Neutrophil (primary cell): Measurements from ENCODE around the gene CHN2.

ENCODE experiments used
- H3K27ac ChIP-seq: fragments of 200-600 bp; sonication (generic); 2 replicates; pipeline ENCODE4 v1.5.1; 2016; ENCODE audit warnings: mild to moderate bottlenecking, moderate library complexity
- H3K27me3 ChIP-seq: fragments of 200-600 bp; sonication (generic); 2 replicates; pipeline ENCODE4 v1.6.0; 2016; ENCODE audit warnings: mild to moderate bottlenecking
- H3K36me3 ChIP-seq: fragments of 200-600 bp; sonication (generic); 2 replicates; pipeline ENCODE4 v1.5.1; 2017
- H3K4me1 ChIP-seq, 2 experiments: fragments of 200-600 bp in 1 of 2; sonication (generic) in 1 of 2; 1 replicate in 1 of 2; 2 replicates in 1 of 2; pipeline versions ENCODE4 v1.5.1 to v1.6.1; 2013 to 2016; ENCODE audit warnings: low read depth in 1 of 2, low read length in 1 of 2, mild to moderate bottlenecking in 1 of 2, moderate library complexity in 1 of 2; ENCODE audit not compliant: control insufficient read depth in 1 of 2, insufficient read depth in 1 of 2
- H3K4me3 ChIP-seq, 2 experiments: fragments of 200-600 bp in 1 of 2; sonication (generic) in 1 of 2; 1 replicate in 1 of 2; 2 replicates in 1 of 2; pipeline ENCODE4 v1.5.1; 2013 to 2016; ENCODE audit warnings: low read depth in 1 of 2, low read length in 1 of 2, mild to moderate bottlenecking in 1 of 2, moderate library complexity in 1 of 2
- H3K9me3 ChIP-seq: fragments of 200-600 bp; sonication (generic); 2 replicates; pipeline ENCODE4 v1.5.1; 2016
- CTCF ChIP-seq: fragments of 200-600 bp; sonication (generic); IDR thresholded peaks from 2 replicates; pipeline ENCODE4 v1.5.1; 2016; ENCODE audit warnings: antibody characterized with exemption

The CHN2 gene

GRCh38 chr7:29332875-29333855, 138.6 kb downstream of the CHN2 start:
- Histone ChIP-seq H3K4me3 (no peak overlapping the region), H3K27ac (no peak overlapping the region), H3K36me3 (no peaks in the 10 kb centered on the region), H3K9me3 (no peaks in the 10 kb centered on the region), H3K4me1 (peaks cover 17 to 30% of the 10 kb centered on the region in 2 experiments), H3K27me3 (no peaks in the 10 kb centered on the region)
- TF ChIP-seq CTCF, result no peak

GRCh38 chr7:29335188-29336083, 140.9 kb downstream of the CHN2 start:
- Histone ChIP-seq H3K4me1 (peaks cover 5 to 14% of the 10 kb centered on the region in 2 experiments), H3K4me3 (no peak overlapping the region), H3K9me3 (no peaks in the 10 kb centered on the region), H3K27me3 (no peaks in the 10 kb centered on the region), H3K27ac (no peak overlapping the region), H3K36me3 (no peaks in the 10 kb centered on the region)
- no peak for TF ChIP-seq CTCF

GRCh38 chr7:29337546-29338116, 143.1 kb downstream of the CHN2 start:
- TF ChIP-seq CTCF, result no peak
- Histone ChIP-seq H3K36me3 (no peaks in the 10 kb centered on the region), H3K4me3 (no peak overlapping the region), H3K9me3 (no peaks in the 10 kb centered on the region), H3K27me3 (no peaks in the 10 kb centered on the region), H3K27ac (no peak overlapping the region), H3K4me1 (peaks cover 5 to 14% of the 10 kb centered on the region in 2 experiments)

- H3K4me1 ChIP-seq, result peaks cover 5 to 14% of the 10 kb centered on the region in 2 experiments
- H3K36me3 ChIP-seq, result no peaks in the 10 kb centered on the region
- no peaks in the 10 kb centered on the region for H3K9me3 ChIP-seq
- no peak for TF ChIP-seq CTCF
- H3K27me3 ChIP-seq, result no peaks in the 10 kb centered on the region
- no peak overlapping the region for H3K27ac ChIP-seq
- no peak overlapping the region for H3K4me3 ChIP-seq
Measured at GRCh38 chr7:29340696-29341095, 146.1 kb downstream of the CHN2 start.

- H3K4me1 ChIP-seq, result peaks cover 5 to 14% of the 10 kb centered on the region in 2 experiments
- H3K27me3 ChIP-seq, result no peaks in the 10 kb centered on the region
- no peak overlapping the region for H3K4me3 ChIP-seq
- H3K36me3 ChIP-seq, result no peaks in the 10 kb centered on the region
- H3K27ac ChIP-seq, result no peak overlapping the region
- TF ChIP-seq CTCF, result no peak
- no peaks in the 10 kb centered on the region for H3K9me3 ChIP-seq
Measured at GRCh38 chr7:29341156-29341555, 146.6 kb downstream of the CHN2 start.
